Fibroblast of skin of left quadriceps (primary cell): ENCODE data around the gene RHCG.
A peak's percentile ranks its signal among the peaks of the same experiment; 100 is the strongest.
"Not testable (repeated sequence)": the region's sequence is repeated elsewhere in the genome, so short reads cannot be mapped to it uniquely, and the experiment has no call there.

Experiments
- DNase-seq, 2 experiments: peaks; one replicate each; pipeline ENCODE4 v3.0.0-alpha.2; 2013; ENCODE audit warnings: low read depth in 2 of 2

RHCG gene

DNA sequence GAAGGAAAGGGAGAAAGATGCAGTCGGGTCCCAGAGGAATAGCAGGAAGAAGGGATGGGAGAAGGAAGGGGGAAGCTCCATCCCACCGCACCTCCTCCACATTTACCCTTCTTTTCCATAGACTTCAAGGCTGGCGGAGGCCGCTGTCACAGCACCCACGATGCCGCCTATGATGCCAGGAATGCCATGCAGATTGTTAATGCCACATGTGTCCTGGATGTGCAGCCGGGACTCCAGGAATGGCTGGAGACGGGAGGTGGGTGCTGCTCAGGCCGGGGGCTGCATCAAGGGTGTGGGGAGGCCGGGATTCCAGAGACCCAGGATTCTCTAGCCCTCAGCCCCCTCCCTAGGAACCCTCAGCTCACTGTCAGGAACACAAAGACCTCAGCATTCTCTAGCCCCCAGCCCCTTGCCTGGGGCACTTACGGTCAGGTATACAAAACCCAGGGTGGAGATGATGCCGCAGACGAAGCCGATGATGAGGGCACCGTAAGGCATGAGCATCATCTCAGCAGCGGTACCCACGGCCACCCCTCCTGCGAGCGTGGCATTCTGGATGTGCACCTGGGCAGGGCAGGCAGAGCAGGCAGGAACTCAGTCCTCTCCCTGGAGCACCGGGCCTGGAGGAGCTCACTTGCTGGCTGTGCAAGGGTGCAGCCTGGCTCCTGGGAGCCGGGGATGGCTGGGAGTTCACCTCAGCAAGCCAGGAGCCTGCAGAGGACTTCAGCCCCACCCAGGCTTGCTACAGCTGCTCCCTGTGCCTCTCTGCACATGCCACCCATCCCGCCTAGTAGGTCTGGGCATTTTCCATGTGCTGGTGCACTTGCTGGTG, 18.8 kb downstream of the RHCG start:
- no peak for DNase-seq

DNA sequence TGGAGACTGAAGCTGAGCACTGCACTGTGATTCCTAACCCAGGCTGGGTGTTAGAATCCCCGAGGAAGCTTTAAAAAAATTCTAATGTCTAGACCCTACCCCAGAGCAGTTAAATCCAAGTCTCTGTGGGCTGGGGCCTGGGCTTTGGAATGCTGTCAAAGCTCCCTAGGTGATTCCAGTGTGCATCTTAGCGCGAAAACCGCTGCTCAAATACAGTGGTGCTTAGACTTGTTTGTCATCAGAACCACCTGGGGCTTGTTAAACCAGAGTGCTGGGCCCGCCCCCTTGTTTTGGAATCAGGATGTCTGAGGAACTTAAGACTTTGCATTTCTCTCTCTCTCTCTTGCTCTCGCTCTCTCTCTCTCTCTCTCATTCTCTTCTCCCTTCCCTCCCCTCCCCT, 20.7 kb downstream of the RHCG start:
- no peak for DNase-seq

DNA sequence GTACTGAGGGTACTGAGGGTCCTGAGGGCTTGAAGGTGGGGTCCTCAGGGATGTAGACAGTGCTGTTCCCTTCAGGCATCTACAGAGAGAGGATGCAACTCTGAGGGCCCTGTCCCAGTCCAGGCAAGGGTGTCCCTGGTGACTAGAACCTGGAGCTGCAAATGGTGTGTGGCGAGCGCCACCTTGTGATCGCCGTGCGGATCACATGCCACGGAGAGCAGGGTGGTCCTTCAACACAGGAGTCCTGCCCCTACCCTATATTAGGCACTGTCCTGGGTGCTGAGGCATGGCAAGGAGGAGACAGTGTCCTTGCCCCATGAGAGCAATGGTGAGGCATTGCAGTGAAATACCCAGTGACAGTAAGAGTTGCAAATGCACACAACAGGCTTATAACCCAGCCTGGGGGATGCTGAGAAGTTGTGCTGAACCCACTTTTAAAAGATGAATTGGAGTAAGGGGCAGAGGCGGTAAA, 23.6 kb downstream of the RHCG start:
- DNase-seq = peak in 1 of 2 experiments; percentile 6

DNA sequence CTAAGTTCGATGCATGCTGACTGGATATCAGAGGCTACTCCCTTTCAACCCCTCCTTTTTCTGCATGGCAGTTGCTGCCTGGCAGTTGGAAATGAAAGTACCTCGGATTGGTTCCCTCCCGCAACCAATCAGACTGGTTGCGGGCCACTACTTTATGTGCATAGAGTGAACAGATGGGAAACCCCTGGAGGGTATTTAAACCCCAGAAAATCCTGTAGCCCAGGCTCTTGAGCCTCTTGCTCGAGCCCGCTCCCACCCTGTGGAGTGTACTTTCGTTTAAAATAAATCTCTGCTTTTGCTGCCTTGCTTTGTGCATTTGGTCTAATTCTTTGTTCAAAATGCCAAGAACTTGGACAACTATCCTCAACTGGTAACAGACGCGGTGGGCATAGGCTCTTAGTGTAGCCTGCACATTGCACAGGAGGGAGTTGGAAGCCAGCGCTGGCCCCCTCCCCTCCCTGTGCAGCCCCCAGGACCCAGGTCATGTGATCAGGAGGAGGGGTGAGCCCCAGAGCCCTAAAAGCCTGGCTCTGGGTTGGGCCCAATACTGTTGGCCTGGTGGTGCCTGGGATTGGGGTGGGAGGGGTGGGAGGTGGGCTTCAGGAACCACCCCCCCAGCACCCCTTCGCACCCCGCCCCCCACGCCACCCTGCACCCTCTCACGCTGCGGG, 26.8 kb downstream of the RHCG start:
- DNase-seq = no peak

DNA sequence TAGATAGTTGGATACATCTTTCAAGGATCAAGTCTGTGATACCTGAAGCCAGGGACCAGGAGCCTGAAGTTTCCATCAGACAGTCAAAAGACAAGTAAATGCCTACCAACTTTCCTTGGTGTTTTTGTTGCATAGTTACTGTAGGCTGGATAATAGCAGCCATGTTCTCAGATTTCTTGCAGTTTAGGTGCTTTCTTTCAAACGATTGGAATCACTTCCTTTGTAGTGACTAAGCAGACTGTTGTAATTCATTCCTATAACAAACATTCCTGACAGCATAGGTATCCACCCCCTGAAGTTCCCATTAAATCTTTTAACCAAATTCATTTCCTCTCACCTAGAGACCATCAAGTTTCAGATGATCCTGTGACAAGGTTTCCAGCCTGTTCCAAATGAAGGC, 27.6 kb downstream of the RHCG start:
- DNase-seq = not testable (repeated sequence)

DNA sequence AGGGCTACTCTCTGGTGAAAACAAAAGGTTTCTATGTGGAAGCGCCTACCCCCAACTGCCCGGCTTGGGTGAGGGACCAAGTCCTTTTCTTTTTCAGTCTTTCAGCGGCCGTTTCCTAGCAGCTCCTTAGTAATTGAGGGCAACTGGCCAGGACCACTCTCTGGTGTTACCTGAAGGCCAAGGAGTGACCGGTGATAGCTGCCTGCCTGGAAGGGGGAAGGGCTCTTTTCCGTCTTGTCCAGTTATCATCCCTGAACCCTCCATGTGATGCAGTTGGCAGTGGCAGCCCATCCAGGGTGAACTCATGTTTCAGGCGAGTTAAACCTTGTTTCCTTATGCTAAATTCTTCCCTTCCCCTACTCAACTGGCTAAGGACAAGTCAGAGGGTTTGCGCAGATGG, 33.3 kb downstream of the RHCG start:
- no peak for DNase-seq

DNA sequence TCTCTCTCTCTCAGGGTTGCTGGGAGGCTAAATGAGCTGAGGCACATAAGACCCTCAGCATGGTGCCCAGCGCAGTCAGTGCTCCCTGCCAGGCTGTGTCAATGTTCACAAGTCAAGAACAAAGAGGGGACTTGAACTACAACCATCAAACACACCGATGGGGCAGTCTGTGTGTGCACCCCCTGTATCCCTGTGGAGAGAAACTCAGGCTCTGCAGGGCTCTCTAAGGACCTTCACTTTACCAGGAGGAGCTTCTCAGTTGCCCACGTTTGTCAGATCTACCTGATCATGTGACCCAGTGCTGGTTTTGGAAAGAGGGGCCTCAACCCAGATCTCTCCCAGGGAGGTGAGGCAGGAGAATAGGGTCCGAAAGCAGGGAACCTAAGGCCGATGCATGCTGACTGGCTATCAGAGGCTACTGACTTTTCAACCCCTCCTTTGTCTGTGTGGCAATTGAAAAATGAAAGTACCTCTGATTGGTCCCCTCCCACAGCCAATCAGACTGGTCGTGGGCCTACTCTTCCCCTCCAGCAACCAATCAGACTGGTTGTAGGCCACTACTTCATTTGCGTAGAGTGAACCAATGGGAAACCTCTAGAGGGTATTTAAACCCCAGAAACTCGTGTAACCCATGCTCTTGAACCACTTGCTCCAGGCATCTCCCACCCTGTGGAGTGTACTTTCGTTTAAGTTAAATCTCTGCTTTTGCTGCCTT, 34.0 kb downstream of the RHCG start:
- no peak for DNase-seq

DNA sequence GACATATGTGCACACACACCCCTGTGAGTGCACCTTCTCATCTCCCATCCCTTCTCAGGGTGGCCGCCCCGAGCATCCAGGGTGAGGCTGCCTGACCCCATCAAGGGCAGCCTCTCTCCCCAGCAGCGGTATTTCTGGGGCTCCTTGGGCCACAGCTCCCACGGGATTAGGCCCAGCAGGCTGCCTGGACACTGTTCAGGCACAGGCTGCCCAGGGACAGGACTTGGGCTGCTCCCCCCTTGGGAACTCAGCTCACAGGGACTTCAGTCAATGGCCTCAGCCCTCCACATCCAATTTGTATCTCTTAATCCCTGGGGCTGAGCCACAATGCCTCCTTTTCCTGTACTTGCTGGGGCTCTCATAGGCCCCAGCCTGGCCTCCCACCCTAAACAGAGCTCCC, 35.0 kb downstream of the RHCG start:
- DNase-seq = no peak

DNA sequence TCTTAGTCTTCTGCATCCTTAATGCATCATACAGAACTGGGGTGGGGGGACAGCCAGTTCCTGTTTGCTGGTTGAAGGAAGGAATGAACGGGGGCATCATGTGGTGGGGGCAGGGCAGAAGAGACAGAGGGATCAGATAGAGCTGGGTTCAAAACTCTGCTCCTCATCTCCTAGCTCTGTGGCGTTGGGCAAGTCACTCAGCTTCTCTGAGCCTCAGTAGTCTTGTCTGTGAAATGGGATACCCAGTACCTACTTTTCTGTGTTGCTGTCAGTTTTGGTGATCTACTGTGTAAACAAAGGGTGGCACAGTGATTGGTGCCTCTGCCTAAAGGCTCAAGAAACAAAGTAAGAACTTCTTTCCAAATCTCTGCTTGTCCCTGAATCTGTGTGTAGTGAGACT, 36.3 kb downstream of the RHCG start:
- DNase-seq = no peak

DNA sequence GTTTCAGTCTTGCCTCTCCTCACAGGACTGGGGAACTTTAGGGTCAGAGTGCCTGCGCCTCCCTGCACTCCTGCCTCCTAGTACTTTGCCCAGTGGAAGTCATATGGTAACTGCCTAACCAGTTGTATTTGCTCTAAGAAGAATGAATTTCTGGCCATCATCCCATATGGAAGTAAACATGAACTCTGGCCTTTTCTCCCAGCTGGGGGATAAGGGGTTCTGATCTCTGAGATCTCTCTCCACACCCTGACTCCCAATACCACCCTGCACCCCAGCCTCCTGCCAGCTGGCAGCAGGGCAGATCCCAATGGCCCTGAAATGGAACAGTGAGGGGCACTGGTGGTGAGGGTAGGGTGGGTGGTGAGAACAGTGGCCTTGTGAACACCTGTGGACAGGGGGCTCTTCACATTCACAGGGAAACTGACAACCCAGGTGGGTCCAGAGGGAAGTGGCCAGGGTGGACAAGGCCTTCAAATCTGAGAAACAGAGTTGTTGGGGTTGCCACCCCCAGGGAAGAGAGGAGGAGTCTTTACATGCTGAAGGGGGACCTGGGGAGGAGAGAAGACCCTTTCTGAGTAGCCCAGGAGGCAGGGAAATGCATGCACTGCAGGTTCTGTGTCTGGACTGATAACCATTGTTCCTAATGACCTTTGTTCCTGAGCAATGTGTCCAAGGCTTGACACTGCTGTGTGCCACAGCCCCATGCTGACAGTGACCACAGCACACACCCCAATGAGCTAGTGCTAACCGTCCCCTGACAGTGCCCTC, 36.9 kb downstream of the RHCG start:
- DNase-seq = no peak

DNA sequence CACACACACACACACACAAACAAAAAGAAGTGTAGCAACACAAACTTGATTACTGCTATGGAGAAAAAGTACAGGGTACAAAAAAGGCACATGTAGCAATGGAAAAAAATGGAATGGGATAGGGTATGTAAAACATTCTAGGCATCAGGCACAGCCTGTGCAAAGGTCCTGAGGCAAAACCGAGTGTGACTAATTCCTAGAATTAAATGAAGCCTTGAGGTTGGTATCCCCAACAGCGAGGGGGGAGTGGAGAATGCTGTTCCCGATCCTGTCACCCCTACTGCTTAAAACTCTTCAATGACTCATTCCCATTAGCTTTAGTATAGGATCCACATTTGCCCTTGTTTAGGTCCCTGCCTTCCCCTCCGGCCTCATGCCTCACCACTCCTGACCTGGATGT, 37.9 kb downstream of the RHCG start:
- DNase-seq = no peak

DNA sequence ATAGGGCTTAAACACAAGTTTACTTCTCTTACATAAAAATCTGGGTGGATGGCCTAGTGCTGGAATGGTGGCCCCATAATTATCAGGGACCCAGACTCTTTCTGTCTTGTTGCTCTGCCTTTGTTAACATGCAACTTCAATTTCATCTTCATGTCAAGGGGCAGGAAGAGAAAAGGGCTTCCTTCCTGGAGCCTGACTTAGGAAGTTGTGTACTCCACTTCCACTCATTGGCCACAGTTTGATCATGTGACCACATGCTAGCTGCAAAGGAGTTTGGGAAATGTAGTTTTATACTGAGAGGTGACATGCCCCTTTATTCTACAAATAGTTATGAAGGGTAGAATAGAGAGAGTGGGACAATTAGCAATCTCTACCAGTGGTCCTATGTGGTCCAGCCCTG, 39.3 kb downstream of the RHCG start:
- DNase-seq = no peak

DNA sequence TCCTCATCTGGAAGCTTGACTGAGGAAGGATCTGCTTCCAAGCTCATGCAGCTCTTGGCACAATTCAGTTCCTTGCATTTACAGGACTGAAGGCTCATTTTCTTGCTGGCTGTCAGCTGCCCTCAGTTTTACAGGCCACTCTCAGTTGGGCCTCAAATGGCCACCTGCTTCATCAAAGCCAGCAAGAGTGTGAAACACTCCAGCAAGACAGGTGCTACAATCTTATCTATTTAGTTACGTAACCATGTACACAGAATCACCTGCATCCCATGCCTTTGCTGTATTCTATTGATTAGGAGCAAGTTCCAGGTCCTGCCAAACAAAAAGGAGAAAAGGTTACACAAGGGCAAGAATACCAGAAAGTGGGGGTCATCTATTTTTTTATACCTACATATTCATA, 40.8 kb downstream of the RHCG start:
- no peak for DNase-seq

DNA sequence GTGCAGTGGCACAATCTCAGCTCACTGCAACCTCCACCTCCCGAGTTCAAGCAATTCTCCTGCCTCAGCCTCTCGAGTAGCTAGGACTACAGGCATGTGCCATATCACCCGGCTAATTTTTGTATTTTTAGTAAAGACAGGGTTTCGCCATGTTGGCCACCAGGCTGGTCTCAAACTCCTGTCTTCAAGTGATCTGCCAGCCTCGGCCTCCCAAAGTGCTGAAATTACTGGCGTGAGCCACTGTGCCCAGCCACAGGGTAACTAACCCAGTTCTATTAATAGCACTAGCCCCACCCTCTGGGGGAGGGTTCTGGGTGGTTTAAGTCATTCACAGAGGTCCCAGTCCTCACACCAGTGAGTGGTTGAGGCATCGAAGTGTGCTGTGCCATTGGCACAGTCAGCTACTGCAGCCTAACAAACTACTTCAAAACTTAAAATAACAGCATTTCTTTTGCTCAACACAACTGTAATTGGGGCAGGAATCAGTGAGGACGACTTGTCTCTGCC, 44.0 kb downstream of the RHCG start:
- no peak for DNase-seq

DNA sequence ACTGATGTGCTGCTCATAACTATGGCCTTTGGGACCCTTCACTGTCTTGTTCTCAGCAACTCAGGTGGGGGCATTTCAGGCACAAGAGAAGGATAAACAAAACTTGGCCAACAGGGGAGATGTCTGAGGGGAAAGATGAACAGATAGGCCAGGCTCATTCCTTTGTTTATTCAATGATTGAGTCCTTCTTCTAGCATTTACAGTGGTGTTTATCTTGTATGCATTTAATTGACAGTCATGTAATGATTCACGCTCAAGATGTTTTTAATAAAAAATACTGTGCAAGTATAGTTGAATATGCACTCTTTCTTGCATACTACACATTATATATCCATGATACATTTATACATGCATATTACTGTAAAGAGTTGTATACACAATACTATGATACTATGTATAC, 44.5 kb downstream of the RHCG start:
- DNase-seq = no peak

DNA sequence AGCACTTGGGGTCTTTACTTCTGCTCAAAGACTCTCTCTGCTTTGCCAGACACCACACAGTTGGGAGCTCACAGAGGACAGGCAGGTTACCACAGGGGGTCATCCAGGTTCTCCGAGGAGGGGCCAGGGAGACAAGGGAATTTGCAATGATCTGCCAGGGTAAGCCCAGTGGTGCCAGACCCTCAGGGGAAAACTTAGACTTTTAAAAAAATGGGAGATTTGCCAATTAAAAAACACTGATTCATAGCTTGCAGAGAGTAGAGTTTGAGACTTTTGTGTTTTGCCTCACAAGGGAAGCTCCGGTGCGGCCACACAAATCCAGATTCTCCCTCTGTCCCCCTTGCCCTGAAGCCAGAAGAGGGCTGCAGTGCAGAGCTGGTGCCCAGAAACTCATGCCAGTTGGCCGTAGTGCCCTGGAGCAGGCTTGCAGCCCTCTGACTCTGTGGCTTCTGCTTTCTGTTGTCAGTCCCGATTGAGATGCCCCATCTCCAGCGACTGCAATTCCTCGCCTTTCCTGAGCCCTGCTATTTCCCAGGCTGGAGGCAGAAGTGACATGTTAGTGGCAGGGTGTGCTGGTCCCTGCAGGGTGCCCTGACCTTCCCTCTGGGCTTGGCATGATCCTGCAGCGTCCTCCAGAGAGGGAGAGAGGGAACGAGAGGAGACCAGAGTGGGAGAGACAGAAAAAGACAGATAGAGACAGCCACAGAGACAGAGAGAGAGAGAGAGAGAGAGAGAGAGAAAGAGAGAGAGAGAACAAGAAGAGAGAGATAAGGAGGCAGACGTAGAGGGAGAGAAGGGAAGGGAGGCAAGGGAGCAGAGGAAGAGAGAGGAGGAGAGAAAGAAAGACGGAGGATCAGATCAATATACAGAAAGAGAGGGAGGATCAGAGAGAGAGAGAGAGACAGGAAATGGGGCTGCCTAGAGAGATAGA, 46.0 kb downstream of the RHCG start:
- DNase-seq = no peak

DNA sequence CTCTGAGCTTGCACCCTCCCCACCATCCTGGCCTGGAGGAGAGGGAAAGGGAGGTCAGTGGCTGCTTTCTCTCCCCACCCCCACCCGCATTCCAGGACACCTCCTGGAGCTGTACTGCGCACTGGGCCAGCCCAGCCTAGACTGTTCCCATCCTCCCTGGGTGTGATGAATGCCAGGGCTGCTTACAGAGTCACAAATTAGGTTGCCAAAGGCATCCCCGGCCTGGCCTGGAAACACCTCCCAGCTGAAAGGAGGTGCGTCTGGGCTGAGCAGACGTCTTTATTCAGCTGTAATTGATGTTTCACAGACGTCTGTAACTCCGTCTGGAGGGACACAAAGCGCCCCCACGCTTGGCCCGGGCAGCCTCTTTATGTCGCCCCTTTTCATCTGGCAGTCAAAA, 47.6 kb downstream of the RHCG start:
- DNase-seq = no peak

DNA sequence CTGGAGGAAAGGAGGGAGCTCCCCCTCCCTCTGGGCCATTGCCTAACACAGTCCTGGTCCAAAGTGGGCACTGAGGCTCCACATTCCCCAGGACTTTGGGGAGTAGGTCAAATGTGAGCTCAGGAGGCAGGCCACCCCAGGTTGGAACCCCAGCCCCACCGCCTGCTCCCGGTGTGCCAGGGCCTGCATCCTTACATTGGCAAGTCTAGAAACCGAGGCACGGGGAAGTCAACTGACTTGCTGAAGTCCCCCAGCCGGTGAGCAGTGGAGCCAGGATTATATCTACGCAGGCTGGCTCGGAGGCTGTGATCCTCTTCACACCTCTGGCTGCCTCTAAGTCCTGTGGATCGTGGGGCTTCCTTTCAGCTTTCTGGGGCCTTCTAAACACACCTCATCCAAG, 48.7 kb downstream of the RHCG start:
- DNase-seq = no peak

DNA sequence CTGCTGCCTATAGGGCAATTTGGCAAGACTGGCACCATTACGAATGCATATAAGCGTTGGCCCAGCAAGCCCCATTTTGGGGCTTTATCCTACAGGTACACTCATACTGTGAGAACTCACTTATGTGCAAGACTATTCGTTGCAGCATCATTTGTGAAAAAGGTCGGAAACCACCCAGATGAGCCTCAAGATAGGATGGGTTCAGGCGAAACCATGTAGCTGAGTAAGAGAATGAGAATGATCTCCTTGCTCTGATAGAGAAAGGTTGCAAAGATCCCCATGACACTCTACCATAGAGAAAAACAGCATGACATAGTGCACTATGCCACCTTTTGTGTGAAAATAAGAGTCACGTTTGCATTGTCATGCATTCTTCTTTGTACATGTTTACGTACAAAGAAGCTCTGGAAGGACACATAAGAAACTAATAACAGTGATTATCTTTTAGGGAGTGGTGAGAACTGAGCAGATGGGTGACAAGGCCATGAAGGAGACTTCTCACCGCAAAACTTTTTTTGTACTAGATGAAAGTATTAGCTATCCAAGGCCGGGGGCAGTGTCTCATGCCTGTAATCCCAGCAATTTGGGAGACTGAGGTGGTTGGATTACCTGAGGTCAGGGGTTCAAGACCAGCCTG, 50.0 kb downstream of the RHCG start:
- no peak for DNase-seq

DNA sequence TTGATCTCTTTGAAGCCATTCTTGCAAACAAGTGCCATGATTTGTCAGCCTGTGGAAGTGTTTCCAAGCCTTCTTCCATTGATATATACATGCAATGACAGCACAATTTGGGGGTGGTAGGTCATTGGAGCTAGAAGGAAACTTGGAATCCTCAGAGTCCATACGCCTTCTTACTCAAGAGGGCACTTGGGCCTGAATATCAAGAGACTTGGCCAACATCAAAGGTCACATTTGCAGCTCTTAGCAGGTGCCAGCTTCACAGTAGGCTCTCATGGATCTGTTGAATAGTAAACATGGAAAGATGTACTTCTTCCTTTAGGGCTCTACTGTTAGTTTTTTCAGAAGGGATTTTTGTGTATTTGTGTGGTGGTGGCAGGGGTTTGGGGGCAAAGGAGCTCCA, 50.9 kb downstream of the RHCG start:
- no peak for DNase-seq
